ENCODE measurements around the gene GATB.

DNA sequence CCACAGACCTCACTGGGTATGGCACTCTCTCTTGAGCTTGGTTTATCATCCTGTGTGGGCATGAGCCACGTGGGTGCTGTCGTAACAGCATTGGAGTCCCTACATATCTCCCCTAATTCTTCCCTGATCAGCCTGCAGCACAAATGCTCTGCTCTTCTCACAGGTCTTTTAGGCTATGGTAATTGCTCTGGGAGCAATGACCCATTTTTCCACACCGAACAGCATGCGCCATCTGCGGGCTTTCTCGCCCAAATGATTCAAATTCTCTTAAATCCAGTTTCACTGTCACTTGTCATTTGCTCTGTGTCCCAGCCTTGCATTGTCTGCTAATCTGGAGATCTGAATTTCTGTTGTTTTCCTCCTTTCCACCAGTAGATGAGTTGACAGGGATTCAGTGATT, 48.9 kb upstream of the GATB start:
- TF ChIP-seq, protein P1, sequence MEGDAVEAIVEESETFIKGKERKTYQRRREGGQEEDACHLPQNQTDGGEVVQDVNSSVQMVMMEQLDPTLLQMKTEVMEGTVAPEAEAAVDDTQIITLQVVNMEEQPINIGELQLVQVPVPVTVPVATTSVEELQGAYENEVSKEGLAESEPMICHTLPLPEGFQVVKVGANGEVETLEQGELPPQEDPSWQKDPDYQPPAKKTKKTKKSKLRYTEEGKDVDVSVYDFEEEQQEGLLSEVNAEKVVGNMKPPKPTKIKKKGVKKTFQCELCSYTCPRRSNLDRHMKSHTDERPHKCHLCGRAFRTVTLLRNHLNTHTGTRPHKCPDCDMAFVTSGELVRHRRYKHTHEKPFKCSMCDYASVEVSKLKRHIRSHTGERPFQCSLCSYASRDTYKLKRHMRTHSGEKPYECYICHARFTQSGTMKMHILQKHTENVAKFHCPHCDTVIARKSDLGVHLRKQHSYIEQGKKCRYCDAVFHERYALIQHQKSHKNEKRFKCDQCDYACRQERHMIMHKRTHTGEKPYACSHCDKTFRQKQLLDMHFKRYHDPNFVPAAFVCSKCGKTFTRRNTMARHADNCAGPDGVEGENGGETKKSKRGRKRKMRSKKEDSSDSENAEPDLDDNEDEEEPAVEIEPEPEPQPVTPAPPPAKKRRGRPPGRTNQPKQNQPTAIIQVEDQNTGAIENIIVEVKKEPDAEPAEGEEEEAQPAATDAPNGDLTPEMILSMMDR (IDR thresholded peaks at IDR 0.05; ENCODE audit: extremely low read depth in 1 of 2, insufficient read depth in 1 of 2, low read depth in 1 of 2, low read length in 2 of 2) = no peak
- TF ChIP-seq POLR2A (IDR thresholded peaks at IDR 0.05; ENCODE audit: low read depth, low read length) (no peak), EZH2 (IDR thresholded peaks at IDR 0.05; ENCODE audit: borderline replicate concordance, low read depth, low read length, severe bottlenecking) (no peak)
